Activated CD4-positive, alpha-beta memory T cell treated with anti-CD3 and anti-CD28 coated beads for 36 hours (primary cell): Measurements from ENCODE around the gene MINAR1. TPM values are rescaled to one million over a fixed set of nuclear protein-coding genes. Genes with fewer than 3 reads are reported as not detected.

Source experiments
- CTCF ChIA-PET: fragments of 350-600 bp; sonication (Branson Sonifier 250); formaldehyde crosslinking; loops from one replicate; lab custom pipeline; 2021; ENCODE audit warnings: antibody characterized with exemption, inconsistent platforms; lab: Charles Lee
- POLR2A ChIA-PET: fragments of 350-600 bp; sonication (Branson Sonifier 250); formaldehyde crosslinking; loops from one replicate; lab custom pipeline; 2021; ENCODE audit warnings: antibody characterized with exemption; lab: Charles Lee
- DNase-seq: peaks from one replicate; pipeline ENCODE4 v3.0.0-alpha.2; 2020
- H3K27ac Mint-ChIP-seq: one replicate; pipeline ENCODE4 v1.8.0; 2021; ENCODE audit warnings: mixed read lengths
- H3K27me3 Mint-ChIP-seq: one replicate; pipeline ENCODE4 v1.8.0; 2021; ENCODE audit warnings: mixed read lengths
- H3K36me3 Mint-ChIP-seq: one replicate; pipeline ENCODE4 v1.8.0; 2021; ENCODE audit warnings: mixed read lengths
- H3K4me1 Mint-ChIP-seq: one replicate; pipeline ENCODE4 v1.8.0; 2021; ENCODE audit warnings: low read depth, mixed read lengths
- H3K4me3 Mint-ChIP-seq: one replicate; pipeline ENCODE4 v1.8.0; 2021; ENCODE audit warnings: mild to moderate bottlenecking, mixed read lengths
- H3K9me3 Mint-ChIP-seq: one replicate; pipeline ENCODE4 v1.8.0; 2021; ENCODE audit warnings: mixed read lengths
- intact Hi-C: fragments of 100-400 bp; cut with micrococcal nuclease; formaldehyde crosslinking; loops from one replicate; pipeline ENCODE4 v1.15.1; 2023
- total RNA-seq, 2 experiments: library from RNA; stranded (reverse); gene quantifications; one replicate each; pipeline ENCODE4 v1.2.3, GENCODE V29; 2021

The MINAR1 gene
- total RNA-seq, 2 experiments from 2014 or later = 0.29 to 0.31 TPM

- intact Hi-C loops = no loop called here
- Mint-ChIP-seq H3K36me3 (no peaks in the 10 kb centered on the region), H3K27ac (no peak overlapping the region), H3K4me1 (peaks cover 2% of the 10 kb centered on the region), H3K27me3 (peaks cover 1% of the 10 kb centered on the region), H3K9me3 (no peaks in the 10 kb centered on the region), H3K4me3 (no peak overlapping the region)
- POLR2A ChIA-PET = no interaction called here
- CTCF ChIA-PET = no interaction called here
- DNase-seq = no peak
Measured at GRCh38 chr15:79478108-79478507, 46.0 kb downstream of the MINAR1 start.

DNA sequence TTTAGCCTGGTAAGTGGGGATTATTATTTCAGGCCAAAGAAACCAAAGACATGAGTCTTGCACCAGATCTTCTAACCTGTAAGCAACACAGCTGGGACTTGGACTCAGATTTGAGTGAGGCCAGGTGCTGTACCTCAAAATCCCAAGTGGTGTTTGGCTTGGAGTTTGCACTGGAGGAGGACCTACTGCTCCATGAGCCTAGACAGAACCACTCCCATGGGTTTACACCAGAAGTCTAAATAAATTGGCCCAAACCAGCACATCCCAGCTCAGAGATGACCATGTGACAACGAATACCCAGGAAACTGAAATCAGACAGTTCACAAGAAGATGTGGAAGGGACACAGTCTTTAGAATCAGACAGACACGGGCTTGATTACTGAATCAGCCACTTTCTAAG, 47.5 kb downstream of the MINAR1 start:
- Mint-ChIP-seq H3K4me1 (peaks cover 2% of the 10 kb centered on the region), H3K4me3 (no peak overlapping the region), H3K27ac (no peak overlapping the region), H3K9me3 (no peaks in the 10 kb centered on the region), H3K36me3 (no peaks in the 10 kb centered on the region), H3K27me3 (no peaks in the 10 kb centered on the region)
- POLR2A ChIA-PET = no interaction called here
- intact Hi-C loops = no loop called here
- CTCF ChIA-PET = interaction anchor here (1.0 to 1.3 kb wide), 2 partner anchors 116 kb away, joined by 3 read pairs; no protein-coding TSS in a partner anchor
- no peak for DNase-seq

- intact Hi-C loops = no loop called here
- CTCF ChIA-PET = no interaction called here
- DNase-seq = no peak
- H3K27me3 Mint-ChIP-seq = no peaks in the 10 kb centered on the region
- H3K27ac Mint-ChIP-seq = no peak overlapping the region
- H3K4me1 Mint-ChIP-seq = no peaks in the 10 kb centered on the region
- H3K9me3 Mint-ChIP-seq = no peaks in the 10 kb centered on the region
- POLR2A ChIA-PET = no interaction called here
- H3K36me3 Mint-ChIP-seq = no peaks in the 10 kb centered on the region
- H3K4me3 Mint-ChIP-seq = no peak overlapping the region
Measured at GRCh38 chr15:79481793-79482192, 49.7 kb downstream of the MINAR1 start.

Other genes starting within 250 kb of the MINAR1 start
- not detected for gene ANKRD34C, start 149.6 kb upstream of the MINAR1 start, total RNA-seq
- gene TMED3, start 121.2 kb upstream of the MINAR1 start, total RNA-seq = 10 to 100 TPM; 37.8 to 40.1 TPM